GM12892 (cell line): ENCODE measurements around the gene KLHDC8A.
"Not testable (repeated sequence)": the region's sequence is repeated elsewhere in the genome, so short reads cannot be mapped to it uniquely, and the experiment has no call there.

Experiments used
- DNase-seq: peaks from one replicate; pipeline ENCODE4 v3.0.0; 2011; ENCODE audit not compliant: insufficient read length
- FAIRE-seq: peaks from 2 replicates; lab custom pipeline; 2011; peaks lifted over from hg19 to GRCh38; lab: Jason Lieb, UNC
- POLR2A ChIP-seq: IDR thresholded peaks from 2 replicates; pipeline ENCODE4 v1.6.1; 2011; ENCODE audit warnings: low read depth, low read length, control low read depth
- POLR2AphosphoS5 ChIP-seq: IDR thresholded peaks from 2 replicates; pipeline ENCODE4 v1.6.1; 2011; ENCODE audit warnings: low read depth, low read length, control low read depth
- TAF1 ChIP-seq: IDR thresholded peaks from 2 replicates; pipeline ENCODE4 v1.6.1; 2011; ENCODE audit warnings: low read depth, mild to moderate bottlenecking, control low read depth, low read length, borderline replicate concordance

Gene KLHDC8A

DNA sequence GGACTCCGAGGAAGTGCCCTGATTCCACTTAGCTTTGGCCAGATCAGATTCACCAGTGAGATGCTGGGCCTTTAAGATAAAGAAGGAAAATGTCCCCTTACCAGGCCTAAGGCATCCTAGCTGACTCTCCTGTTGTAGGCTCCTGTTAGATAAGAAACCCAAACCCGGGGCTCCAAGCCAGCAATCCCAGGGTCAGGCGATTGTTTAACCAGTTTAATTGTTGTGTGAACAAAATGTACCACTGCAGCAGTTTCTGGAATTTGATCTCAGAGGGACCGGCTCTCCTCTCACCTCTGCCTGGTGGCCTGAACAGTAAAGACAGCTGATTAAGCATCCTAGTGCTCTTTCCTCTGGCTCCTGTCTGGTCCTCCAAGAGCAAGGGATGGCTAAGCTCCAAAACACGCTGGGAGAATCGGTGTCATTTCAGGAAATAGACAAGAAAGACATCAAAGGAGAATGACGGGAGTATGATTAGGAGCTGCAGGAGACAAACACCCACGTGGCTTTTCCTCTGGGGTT is 9.3 kb upstream of the KLHDC8A start:
- no peak for TF ChIP-seq POLR2A
- no peak for TF ChIP-seq POLR2AphosphoS5
- no peak for TF ChIP-seq TAF1
- DNase-seq (no peak), FAIRE-seq (no peak)

DNA sequence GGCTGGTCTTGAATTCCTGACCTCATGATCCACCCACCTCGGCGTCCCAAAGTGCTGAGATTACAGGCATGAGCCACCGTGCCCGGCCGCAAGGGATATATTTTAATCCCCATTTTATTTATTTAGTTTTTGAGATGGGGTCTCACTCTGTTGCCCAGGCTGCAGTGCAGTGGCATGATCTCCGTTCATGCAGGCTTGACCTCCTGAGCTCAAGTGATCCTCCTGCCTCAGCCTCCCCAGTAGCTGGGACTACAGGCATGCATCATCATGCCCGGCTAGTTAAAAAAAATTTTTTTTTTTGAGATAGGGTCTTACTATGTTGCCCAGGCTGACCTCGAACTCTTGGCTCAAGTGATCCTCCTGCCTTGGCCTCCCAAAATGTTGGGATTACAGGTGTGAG is 8.4 kb upstream of the KLHDC8A start:
- not testable (repeated sequence) for FAIRE-seq, DNase-seq

DNA sequence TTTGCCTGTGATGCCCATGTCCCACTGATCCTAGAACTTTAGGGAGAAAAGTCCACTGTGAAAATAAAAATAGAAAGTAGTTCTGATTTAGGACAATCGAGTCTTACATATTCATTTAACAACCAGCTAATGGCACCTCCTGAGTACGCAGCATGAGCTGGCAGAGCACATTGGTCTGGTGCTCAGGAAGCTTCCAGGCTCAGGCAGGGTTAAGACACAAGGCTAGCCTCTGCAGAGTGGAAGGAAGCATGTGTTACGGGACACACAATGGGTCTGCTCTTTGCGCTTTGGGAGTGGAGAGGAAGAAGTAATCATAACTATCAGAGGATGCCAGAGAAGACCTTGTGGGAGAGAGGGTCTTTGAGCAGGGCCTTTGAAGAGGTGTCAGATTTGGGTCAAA is 4.2 kb upstream of the KLHDC8A start:
- DNase-seq = no peak
- TF ChIP-seq POLR2A (no peak), POLR2AphosphoS5 (no peak), TAF1 (no peak)
- no peak for FAIRE-seq

DNA sequence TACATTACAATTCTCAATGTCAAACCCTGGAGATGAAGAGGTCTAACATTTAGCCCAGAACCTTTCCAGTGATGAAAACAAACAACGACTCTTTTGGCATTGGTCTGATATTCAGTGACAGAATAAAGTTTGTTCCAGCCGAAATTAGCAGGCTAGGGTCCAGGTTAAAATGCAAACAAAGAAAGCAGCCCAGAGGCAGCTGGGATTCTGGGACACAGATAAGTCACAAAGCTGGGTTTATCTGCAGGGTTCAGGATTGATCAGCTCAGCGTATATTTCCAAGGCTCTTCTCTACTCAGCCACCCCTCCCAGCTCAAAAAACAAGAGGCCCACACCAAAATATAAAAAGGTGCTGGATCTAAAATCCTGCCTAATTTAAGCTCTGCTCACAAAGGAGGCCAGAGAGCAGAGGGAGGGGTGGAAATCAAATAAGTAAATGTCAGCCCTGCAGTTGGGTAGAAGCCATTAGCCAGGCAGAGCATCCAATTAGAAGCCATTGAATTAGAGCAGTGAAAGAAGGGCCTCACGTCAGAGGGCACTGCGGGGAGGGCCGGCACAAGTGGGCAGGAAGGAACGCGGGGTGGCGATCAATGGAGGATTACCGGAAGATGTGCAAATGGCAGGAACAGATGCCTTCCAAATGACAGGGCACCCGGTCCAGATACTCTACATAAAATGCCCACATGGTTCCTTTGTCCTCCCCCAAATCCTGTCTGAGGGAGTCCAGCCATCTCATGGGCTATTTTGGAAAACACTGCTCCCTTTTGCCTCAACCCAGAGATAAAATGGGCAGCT is 3.2 kb upstream of the KLHDC8A start:
- TF ChIP-seq TAF1 (no peak), POLR2AphosphoS5 (no peak), POLR2A (no peak)
- no peak for DNase-seq
- no peak for FAIRE-seq

DNA sequence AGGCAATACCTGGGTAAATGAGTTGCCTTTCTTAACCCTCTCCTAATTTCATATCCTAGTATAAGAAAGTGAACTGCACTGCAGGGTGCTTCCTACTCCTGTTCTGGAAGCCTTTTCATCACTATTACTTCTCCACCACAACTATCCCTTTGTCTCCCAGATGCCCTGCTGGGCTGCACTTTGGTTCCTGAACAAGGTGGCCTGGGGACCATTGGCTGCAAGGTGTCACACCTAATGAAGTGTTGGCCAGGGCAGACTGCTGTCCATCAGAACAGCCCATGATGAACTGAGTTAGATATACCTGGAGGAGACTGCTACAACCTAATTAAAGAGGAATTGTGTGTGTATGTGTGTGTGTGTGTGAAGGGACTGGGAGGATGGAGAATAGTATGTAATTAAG is 1.9 kb upstream of the KLHDC8A start:
- DNase-seq = no peak
- TF ChIP-seq POLR2AphosphoS5 = no peak
- no peak for TF ChIP-seq TAF1
- no peak for TF ChIP-seq POLR2A
- FAIRE-seq = no peak

DNA sequence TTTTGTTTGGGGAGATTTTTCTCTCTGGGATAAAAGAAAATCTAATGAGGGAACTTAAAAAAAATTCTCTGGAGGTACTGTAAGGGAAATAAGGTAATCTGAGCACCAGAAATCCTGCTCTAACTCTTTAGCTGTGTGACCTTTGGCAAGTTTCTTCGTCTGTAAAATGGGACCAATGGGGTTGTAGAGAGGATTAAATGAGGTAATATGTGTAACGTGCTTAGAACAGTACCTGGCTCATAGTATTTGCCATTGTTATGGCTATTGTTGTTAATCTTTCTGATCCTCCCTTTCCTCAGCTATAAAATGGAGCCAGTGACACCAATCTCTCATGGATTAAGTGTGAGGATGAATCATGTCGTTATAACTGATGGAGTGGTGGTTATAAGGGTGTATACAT is 845 bp upstream of the KLHDC8A start:
- TF ChIP-seq POLR2AphosphoS5 (no peak), TAF1 (no peak), POLR2A (no peak)
- FAIRE-seq = no peak
- no peak for DNase-seq

DNA sequence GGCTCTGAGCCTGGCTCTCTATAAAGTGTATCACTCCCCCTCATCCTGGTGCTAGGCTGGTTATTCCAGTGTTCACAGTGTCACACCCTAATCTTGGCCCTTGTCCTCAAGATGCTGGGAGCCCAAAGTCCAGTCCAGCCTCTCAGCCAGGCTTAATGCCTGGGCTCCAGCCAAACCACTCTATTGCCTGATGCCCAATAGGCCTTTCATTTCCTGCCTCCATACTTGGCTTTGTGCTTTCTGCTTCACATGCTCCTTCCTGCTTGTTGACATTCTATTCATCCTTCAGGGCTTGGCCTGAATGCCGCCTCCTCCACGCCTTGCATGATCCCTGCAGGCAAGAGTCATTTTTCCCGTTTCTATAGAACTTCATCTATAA is 1.7 kb downstream of the KLHDC8A start:
- DNase-seq (no peak), FAIRE-seq (no peak)
- TF ChIP-seq POLR2A (no peak), POLR2AphosphoS5 (no peak), TAF1 (no peak)

DNA sequence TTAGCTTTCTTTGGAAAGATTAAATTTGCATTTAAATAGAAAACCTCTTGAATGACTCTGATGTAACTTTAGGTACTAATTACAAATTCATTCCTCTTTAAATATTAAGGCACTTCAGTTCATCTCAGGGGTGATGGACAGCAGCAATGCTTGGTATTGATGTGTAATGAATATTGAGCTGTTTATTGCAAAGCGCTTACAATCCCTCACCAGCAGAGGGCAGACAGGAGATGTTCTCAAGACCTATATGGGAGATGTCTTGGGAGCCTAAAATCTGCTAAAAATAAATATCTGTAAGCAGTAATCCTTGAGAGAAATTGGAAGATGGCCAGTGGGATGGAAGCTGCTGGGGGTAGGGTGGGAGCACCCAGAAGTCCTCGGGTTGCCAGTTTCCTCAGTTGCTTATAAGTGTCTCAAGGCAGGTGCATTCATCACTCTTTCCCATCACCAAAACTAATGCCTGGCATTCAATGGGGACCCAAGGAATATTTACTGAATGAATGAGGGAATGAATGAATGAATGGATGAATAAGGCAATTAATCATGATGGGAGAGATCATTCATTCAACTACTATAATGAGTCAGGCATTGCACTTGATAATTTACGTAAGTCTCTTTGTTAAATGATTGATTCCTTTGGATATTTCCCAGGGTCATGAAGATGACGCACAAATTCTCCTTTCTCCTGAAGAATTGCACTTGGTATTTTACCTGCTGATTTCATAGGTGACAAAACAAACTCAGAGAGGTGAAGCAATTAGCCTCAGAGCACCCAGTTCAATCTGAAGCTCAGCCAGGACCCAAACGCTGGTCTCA is 2.3 kb downstream of the KLHDC8A start:
- TF ChIP-seq POLR2A (no peak), POLR2AphosphoS5 (no peak), TAF1 (no peak)
- DNase-seq (no peak), FAIRE-seq (no peak)

DNA sequence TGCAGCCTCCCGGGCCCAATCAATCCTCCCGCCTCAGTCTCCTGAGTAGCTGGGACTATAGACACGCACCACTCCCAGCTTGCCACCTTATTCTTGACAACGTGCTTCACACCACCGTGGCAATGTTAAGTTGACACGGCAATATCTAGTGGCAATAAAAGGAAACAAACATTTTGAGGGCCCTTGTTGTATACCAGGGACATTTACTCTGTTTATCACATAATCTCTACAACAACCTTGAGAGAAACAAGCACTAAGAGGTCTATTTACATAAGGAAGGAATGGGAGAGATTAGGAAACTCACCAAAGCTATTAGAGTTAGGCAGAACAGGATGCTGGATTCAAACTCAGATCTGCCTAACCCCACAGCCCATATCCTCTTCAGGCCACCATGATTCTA is 3.1 kb downstream of the KLHDC8A start:
- no peak for DNase-seq
- FAIRE-seq = no peak
- TF ChIP-seq POLR2AphosphoS5 (no peak), TAF1 (no peak), POLR2A (no peak)

DNA sequence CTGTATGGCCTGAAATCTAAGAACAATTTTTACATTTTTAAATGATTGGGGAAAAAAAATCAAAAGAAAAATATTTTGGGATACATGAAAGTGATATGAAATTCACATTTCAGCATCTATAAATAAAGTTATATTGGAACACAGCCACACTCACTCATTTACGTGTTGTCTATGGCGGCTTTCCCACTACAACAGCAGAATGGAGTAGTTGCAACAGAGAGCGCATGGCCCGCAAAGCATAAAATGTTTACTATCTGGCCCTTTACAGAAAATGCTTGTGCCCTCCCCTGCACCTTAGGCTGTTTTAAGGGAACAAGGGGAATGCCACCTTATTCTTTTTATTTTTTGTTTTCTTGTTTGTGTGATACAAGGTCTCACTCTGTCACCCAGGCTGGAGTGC is 3.5 kb downstream of the KLHDC8A start:
- FAIRE-seq = no peak
- TF ChIP-seq POLR2A (no peak), POLR2AphosphoS5 (no peak), TAF1 (no peak)
- no peak for DNase-seq

DNA sequence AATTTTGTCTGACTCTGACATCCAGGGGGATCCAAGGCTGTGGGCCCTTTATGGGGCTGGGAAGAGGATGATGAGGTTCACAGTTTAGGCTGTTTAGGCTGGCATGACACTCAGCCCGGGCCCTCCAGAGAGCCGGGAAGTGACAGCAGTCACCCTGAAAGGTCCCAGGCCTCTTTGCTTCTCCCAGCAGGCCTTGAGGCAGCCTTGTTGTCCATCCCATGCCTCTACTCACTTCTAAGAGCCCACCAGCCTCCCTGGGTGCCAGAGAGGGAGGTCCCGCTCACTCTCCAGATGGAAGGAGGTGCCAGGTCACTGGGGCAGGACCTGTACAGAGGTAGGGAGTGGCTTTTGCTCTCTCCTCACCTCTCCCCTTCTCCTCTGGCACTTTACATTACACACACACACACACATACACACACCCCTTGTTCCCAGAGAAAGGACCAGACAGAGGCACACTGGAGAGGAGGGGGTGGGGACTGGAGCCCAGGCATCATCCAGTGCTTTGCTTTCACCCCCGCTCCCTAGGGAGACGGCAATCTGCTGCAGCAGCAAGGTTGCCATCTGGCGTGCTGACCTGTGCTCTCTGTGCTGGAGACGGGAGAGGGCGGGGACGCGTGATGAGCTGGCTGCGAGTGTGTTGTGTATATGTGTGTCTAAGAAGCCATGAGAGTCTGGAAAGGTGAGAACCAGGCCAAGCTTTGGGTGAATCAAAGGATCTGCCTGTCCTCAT is 4.6 kb downstream of the KLHDC8A start:
- FAIRE-seq (no peak), DNase-seq (no peak)
- TF ChIP-seq TAF1 = no peak
- no peak for TF ChIP-seq POLR2AphosphoS5
- TF ChIP-seq POLR2A = no peak

DNA sequence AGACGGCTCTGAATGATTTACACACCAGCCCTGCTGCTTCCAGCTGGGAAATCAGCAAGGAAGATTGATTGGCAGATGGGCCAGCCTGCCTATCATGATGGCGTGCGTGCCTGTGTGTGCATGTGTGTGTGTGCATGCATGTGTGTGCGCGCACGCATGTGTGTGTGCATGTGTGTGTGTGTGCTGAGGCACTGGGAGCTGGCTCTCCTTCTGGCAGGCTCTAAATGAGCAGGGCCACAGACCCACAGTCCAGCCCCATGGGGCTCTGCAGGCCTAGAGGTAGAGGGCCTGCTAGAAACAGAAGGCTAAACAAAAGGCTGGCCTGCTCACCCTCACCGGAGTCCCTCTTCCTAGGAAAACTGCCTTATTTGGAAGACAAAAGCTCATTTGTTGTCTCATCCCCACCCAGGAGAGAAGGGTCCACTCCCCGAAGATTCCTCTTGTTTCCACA is 6.0 kb downstream of the KLHDC8A start:
- TF ChIP-seq POLR2A = no peak
- TF ChIP-seq POLR2AphosphoS5 = no peak
- no peak for TF ChIP-seq TAF1
- DNase-seq (no peak), FAIRE-seq (no peak)
